HepG2 (cell line): ENCODE data around the gene ASPM. TPM values are rescaled to one million over a fixed set of nuclear protein-coding genes. Genes with fewer than 3 reads are reported as not detected.

Experiments used
- ARNT2 ChIP-seq: sonication (generic); formaldehyde crosslinking; IDR thresholded peaks from 2 replicates; pipeline ENCODE4 v1.8.0; 2022; ENCODE audit warnings: mild to moderate bottlenecking, low read depth, missing genetic modification reagents, moderate library complexity
- CBFB ChIP-seq: sonication (generic); formaldehyde crosslinking; IDR thresholded peaks from 2 replicates; pipeline ENCODE4 v1.4.0; 2020; ENCODE audit warnings: missing genetic modification reagents
- DR1 ChIP-seq: sonication (generic); formaldehyde crosslinking; IDR thresholded peaks from 2 replicates; pipeline ENCODE4 v1.8.0; 2021; ENCODE audit warnings: mild to moderate bottlenecking, missing genetic modification reagents, inconsistent platforms
- HNF4A ChIP-seq: sonication (generic); formaldehyde crosslinking; IDR thresholded peaks from 2 replicates; pipeline ENCODE4 v1.4.0; 2020; ENCODE audit warnings: missing genetic modification reagents
- HNRNPK ChIP-seq: fragments of 200-400 bp; formaldehyde crosslinking; IDR thresholded peaks from 2 replicates; pipeline ENCODE4 v1.6.1; 2018; ENCODE audit warnings: low read length, low read depth, moderate library complexity, mild to moderate bottlenecking; ENCODE audit not compliant: poor library complexity, severe bottlenecking
- HNRNPUL1 ChIP-seq: fragments of 200-400 bp; formaldehyde crosslinking; IDR thresholded peaks from 2 replicates; pipeline ENCODE4 v1.6.1; 2017; ENCODE audit warnings: low read depth, mild to moderate bottlenecking, low read length, moderate library complexity
- HOXA3 ChIP-seq: sonication (generic); formaldehyde crosslinking; IDR thresholded peaks from 2 replicates; pipeline ENCODE4 v1.5.0; 2020; ENCODE audit warnings: missing genetic modification reagents
- JDP2 ChIP-seq: sonication (generic); formaldehyde crosslinking; IDR thresholded peaks from 2 replicates; pipeline ENCODE4 v1.8.1; 2022; ENCODE audit warnings: missing genetic modification reagents, borderline replicate concordance
- MEF2D ChIP-seq: sonication (generic); formaldehyde crosslinking; IDR thresholded peaks from 2 replicates; pipeline ENCODE4 v1.5.1; 2020; ENCODE audit warnings: mild to moderate bottlenecking, missing genetic modification reagents
- MTA1 ChIP-seq: sonication (generic); formaldehyde crosslinking; IDR thresholded peaks from 2 replicates; pipeline ENCODE4 v1.4.0; 2020; ENCODE audit warnings: missing genetic modification reagents, mild to moderate bottlenecking, borderline replicate concordance
- NFIB ChIP-seq: sonication (generic); formaldehyde crosslinking; IDR thresholded peaks from 2 replicates; pipeline ENCODE4 v1.9.0; 2021; ENCODE audit warnings: missing genetic modification reagents, mild to moderate bottlenecking, borderline replicate concordance
- SPEN ChIP-seq: sonication (generic); formaldehyde crosslinking; IDR thresholded peaks from 2 replicates; pipeline ENCODE4 v1.5.1; 2020; ENCODE audit warnings: low read depth, mild to moderate bottlenecking, missing genetic modification reagents
- TAF15 ChIP-seq: fragments of 200-400 bp; formaldehyde crosslinking; IDR thresholded peaks from one replicate; pipeline ENCODE4 v1.6.1; 2018; ENCODE audit warnings: mild to moderate bottlenecking, low read depth, low read length; ENCODE audit not compliant: poor library complexity, severe bottlenecking
- YEATS4 ChIP-seq: sonication (generic); formaldehyde crosslinking; IDR thresholded peaks from 2 replicates; pipeline ENCODE4 v1.4.0; 2020; ENCODE audit warnings: missing genetic modification reagents, borderline replicate concordance
- ZBTB3 ChIP-seq: sonication (generic); formaldehyde crosslinking; IDR thresholded peaks from 2 replicates; pipeline ENCODE4 v1.4.0; 2020; ENCODE audit warnings: low read depth, mild to moderate bottlenecking, moderate library complexity, missing genetic modification reagents, borderline replicate concordance
- ZC3H13 ChIP-seq: sonication (generic); formaldehyde crosslinking; IDR thresholded peaks from 2 replicates; pipeline ENCODE4 v1.8.1; 2023; ENCODE audit warnings: mild to moderate bottlenecking, missing genetic modification reagents, moderate library complexity
- ZNF264 ChIP-seq: sonication (generic); formaldehyde crosslinking; IDR thresholded peaks from 2 replicates; pipeline ENCODE4 v1.4.0; 2020; ENCODE audit warnings: missing genetic modification reagents
- ZNF329 ChIP-seq: sonication (generic); formaldehyde crosslinking; IDR thresholded peaks from 2 replicates; pipeline ENCODE4 v1.9.0; 2021; ENCODE audit warnings: low read depth, mild to moderate bottlenecking, missing genetic modification reagents
- ZNF546 ChIP-seq: sonication (generic); formaldehyde crosslinking; conservative IDR thresholded peaks from 2 replicates; pipeline ENCODE4 v1.8.1; 2023; ENCODE audit warnings: mild to moderate bottlenecking, missing genetic modification reagents
- ZNF614 ChIP-seq: IDR thresholded peaks from 2 replicates; pipeline ENCODE4 v1.6.1; 2018; ENCODE audit warnings: missing biosample characterization, missing genetic modification reagents, inconsistent platforms, borderline replicate concordance
- ZNF749 ChIP-seq: sonication (generic); formaldehyde crosslinking; IDR thresholded peaks from 2 replicates; pipeline ENCODE4 v1.8.0; 2022; ENCODE audit warnings: mild to moderate bottlenecking, missing genetic modification reagents, moderate library complexity, borderline replicate concordance
- polyA plus RNA-seq, 8 experiments: library from polyadenylated mRNA; depleted of rRNA in 3 of 8; stranded (reverse) in 7 of 8; unstranded in 1 of 8; fragments of >200 nt; fragmentation: Illumina TruSeq in 4 of 8; extraction: Trizol in 4 of 8; gene quantifications; 2 replicates each; pipeline versions ENCODE4 v1.2.1 to v1.2.3, GENCODE V29; 2011 to 2016; ENCODE audit warnings: low read depth in 4 of 8, missing spikeins in 1 of 8, mixed read lengths in 1 of 8; ENCODE audit not compliant: insufficient read depth in 1 of 8
- total RNA-seq, 5 experiments: library from RNA; depleted of rRNA; stranded (reverse); fragments of >200 nt; fragmentation: Illumina TruSeq; extraction: Trizol; gene quantifications; 2 replicates each; pipeline ENCODE4 v1.2.3, GENCODE V29; 2016; ENCODE audit warnings: low read depth in 1 of 5
- TF ChIP-seq, protein P1 (sequence below): IDR thresholded peaks from 2 replicates; pipeline ENCODE4 v1.6.1; 2012; ENCODE audit warnings: inconsistent platforms
- TF ChIP-seq, protein P2 (sequence below): IDR thresholded peaks from 2 replicates; pipeline ENCODE4 v1.6.1; 2016; ENCODE audit warnings: low read depth
- TF ChIP-seq, protein P3 (sequence below): IDR thresholded peaks from 2 replicates; pipeline ENCODE4 v1.6.1; 2016; ENCODE audit warnings: missing genetic modification reagents, missing compliant biosample characterization
- TF ChIP-seq, protein P4 (sequence below): sonication (generic); formaldehyde crosslinking; IDR thresholded peaks from 2 replicates; pipeline ENCODE4 v1.4.0; 2020; ENCODE audit warnings: missing genetic modification reagents
- TF ChIP-seq, protein P5 (sequence below): IDR thresholded peaks from 2 replicates; pipeline ENCODE4 v1.6.1; 2016; ENCODE audit warnings: missing compliant biosample characterization, missing genetic modification reagents, borderline replicate concordance

ASPM gene
- total and polyA plus RNA-seq, 2 of the 13 experiments (the other 11 are each of a cell fraction or from before 2014, with no cell fraction given) = 7.7 to 29.1 TPM

DNA sequence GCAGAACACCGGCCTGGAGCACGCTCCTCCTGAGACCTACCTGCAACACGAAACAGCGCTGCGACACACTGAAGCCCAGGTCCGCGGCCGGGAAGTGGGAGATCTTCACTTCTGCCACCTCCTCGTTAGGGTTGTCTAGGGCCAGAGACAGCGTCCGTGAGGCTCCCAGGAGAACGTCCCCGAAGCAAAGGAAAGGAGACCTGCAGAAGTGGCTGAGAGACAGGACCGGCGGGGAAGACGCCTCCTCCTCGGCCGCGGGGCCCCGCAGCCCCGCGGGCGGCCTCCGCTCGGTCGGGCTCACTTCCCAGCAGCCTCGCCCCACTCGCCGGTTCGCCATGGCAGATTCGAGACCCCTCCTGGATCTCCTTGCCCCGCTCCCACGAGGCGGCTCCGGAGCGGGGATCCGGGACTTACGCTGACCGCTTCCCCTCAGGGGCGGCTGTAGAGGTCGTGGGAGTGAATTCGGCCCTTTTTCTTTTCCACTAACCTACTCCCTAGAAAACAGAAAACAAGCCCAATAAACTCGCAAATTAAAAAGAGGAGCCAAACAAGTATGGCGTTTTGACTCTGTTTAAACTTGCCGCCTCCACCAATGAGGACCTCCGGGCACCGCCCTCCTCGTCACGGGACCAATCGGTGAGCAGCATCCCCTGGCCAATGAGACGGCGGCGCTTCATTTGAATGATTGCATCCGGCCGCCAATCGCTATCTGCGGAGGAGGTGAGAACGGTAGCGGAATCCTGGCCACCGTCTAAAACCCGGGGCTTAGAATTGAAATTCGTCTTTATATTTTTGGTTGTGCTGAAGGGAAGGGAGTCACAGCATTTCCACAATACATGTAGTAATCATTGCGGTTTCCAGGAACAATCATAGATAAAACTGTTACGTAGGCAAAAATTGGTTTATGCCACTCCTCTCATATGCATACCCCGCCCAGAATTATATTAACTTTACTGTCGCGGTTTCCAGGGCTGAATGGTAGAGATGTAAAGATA lies at the start of gene ASPM (continued):
- TF ChIP-seq DR1 (no peak), ZNF329 (CRISPR knock-in tag) (peak; percentile 89), NFIB (no peak), TAF15 (no peak), CBFB (CRISPR knock-in tag) (0 out of 2 replicates have a peak, but pooled peaks have one; percentile 34), ZNF614 (CRISPR knock-in tag) (0 out of 2 replicates have a peak, but pooled peaks have one; percentile 11), HOXA3 (CRISPR knock-in tag) (peak; percentile 28; the same call in 1 of the 2 replicates), MEF2D (CRISPR knock-in tag) (no peak), ZNF546 (CRISPR knock-in tag) (peak; percentile 61; the same call in 1 of the 2 replicates), ZBTB3 (CRISPR knock-in tag) (no peak), HNRNPK (no peak), ZNF264 (CRISPR knock-in tag) (peak; percentile 62; the same call in 1 of the 2 replicates), JDP2 (CRISPR knock-in tag) (no peak; the same call in 1 of the 2 replicates), MTA1 (CRISPR knock-in tag) (no peak), YEATS4 (CRISPR knock-in tag) (peak; percentile 75), ZC3H13 (CRISPR knock-in tag) (peak; percentile 73), ARNT2 (CRISPR knock-in tag) (peak; percentile 91), HNRNPUL1 (no peak), ZNF749 (CRISPR knock-in tag) (peak; percentile 80; the same call in 1 of the 2 replicates), SPEN (CRISPR knock-in tag) (no peak), HNF4A (no peak)
- TF ChIP-seq, protein P1, sequence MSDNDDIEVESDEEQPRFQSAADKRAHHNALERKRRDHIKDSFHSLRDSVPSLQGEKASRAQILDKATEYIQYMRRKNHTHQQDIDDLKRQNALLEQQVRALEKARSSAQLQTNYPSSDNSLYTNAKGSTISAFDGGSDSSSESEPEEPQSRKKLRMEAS = 0 out of 2 replicates have a peak, but pooled peaks have one; percentile 28
- TF ChIP-seq, protein P2, sequence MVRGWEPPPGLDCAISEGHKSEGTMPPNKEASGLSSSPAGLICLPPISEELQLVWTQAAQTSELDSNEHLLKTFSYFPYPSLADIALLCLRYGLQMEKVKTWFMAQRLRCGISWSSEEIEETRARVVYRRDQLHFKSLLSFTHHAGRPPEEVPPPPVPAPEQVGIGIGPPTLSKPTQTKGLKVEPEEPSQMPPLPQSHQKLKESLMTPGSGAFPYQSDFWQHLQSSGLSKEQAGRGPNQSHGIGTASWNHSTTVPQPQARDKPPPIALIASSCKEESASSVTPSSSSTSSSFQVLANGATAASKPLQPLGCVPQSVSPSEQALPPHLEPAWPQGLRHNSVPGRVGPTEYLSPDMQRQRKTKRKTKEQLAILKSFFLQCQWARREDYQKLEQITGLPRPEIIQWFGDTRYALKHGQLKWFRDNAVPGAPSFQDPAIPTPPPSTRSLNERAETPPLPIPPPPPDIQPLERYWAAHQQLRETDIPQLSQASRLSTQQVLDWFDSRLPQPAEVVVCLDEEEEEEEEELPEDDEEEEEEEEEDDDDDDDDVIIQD (CRISPR knock-in tag) = peak; percentile 31; the same call in 1 of the 2 replicates
- TF ChIP-seq, protein P3, sequence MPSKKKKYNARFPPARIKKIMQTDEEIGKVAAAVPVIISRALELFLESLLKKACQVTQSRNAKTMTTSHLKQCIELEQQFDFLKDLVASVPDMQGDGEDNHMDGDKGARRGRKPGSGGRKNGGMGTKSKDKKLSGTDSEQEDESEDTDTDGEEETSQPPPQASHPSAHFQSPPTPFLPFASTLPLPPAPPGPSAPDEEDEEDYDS (CRISPR knock-in tag) = peak; percentile 62; the same call in 1 of the 2 replicates
- TF ChIP-seq, protein P4, sequence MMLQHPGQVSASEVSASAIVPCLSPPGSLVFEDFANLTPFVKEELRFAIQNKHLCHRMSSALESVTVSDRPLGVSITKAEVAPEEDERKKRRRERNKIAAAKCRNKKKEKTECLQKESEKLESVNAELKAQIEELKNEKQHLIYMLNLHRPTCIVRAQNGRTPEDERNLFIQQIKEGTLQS (CRISPR knock-in tag) = no peak
- TF ChIP-seq, protein P5, sequence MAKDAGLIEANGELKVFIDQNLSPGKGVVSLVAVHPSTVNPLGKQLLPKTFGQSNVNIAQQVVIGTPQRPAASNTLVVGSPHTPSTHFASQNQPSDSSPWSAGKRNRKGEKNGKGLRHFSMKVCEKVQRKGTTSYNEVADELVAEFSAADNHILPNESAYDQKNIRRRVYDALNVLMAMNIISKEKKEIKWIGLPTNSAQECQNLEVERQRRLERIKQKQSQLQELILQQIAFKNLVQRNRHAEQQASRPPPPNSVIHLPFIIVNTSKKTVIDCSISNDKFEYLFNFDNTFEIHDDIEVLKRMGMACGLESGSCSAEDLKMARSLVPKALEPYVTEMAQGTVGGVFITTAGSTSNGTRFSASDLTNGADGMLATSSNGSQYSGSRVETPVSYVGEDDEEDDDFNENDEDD = peak; percentile 99
